ENCODE data around the gene CGB8.
"Not testable (repeated sequence)": the region's sequence is repeated elsewhere in the genome, so short reads cannot be mapped to it uniquely, and the experiment has no call there.

The CGB8 gene

GRCh38 chr19:49084206-49085019 is 35.5 kb upstream of the CGB8 start:
- no peaks in the 10 kb centered on the region for H3K9me3 ChIP-seq (ENCODE audit: control insufficient read depth in 1 of 2, low read length in 2 of 2)
- H3K27me3 ChIP-seq (ENCODE audit: control insufficient read depth in 1 of 2, insufficient read depth in 2 of 2, low read length in 2 of 2): no peaks in the 10 kb centered on the region
- peaks cover 6 to 15% of the 10 kb centered on the region in 2 donors for H3K36me3 ChIP-seq (ENCODE audit: control insufficient read depth in 1 of 2, insufficient read depth in 2 of 2, low read length in 2 of 2)
- peak overlapping the region; percentile 81 to 99 for H3K4me3 ChIP-seq (ENCODE audit: low read depth in 1 of 2, low read length in 2 of 2)
- peak overlapping the region; percentile 82 to 94 for H3K9ac ChIP-seq (ENCODE audit: low read depth in 1 of 2, low read length in 2 of 2)
- peak overlapping the region; percentile 80 for H3K27ac ChIP-seq (ENCODE audit: low read depth, low read length)
- H3K4me1 ChIP-seq (ENCODE audit: control insufficient read depth in 1 of 2, insufficient read depth in 2 of 2, low read length in 2 of 2): peaks cover 9 to 13% of the 10 kb centered on the region in 2 donors

GRCh38 chr19:49081273-49081672 is 32.4 kb upstream of the CGB8 start:
- no peaks in the 10 kb centered on the region for H3K36me3 ChIP-seq (ENCODE audit: control insufficient read depth in 1 of 2, insufficient read depth in 2 of 2, low read length in 2 of 2)
- H3K4me3 ChIP-seq (ENCODE audit: low read depth in 1 of 2, low read length in 2 of 2): no peak overlapping the region
- H3K27me3 ChIP-seq (ENCODE audit: control insufficient read depth in 1 of 2, insufficient read depth in 2 of 2, low read length in 2 of 2): no peaks in the 10 kb centered on the region
- no peak overlapping the region for H3K27ac ChIP-seq (ENCODE audit: low read depth, low read length)
- H3K9ac ChIP-seq (ENCODE audit: low read depth in 1 of 2, low read length in 2 of 2): no peak overlapping the region
- no peaks in the 10 kb centered on the region for H3K9me3 ChIP-seq (ENCODE audit: control insufficient read depth in 1 of 2, low read length in 2 of 2)
- H3K4me1 ChIP-seq (ENCODE audit: control insufficient read depth in 1 of 2, insufficient read depth in 2 of 2, low read length in 2 of 2): peaks cover 3 to 4% of the 10 kb centered on the region in 2 donors

- Histone ChIP-seq H3K36me3 (ENCODE audit: control insufficient read depth in 1 of 2, insufficient read depth in 2 of 2, low read length in 2 of 2) (no peaks in the 10 kb centered on the region), H3K27me3 (ENCODE audit: control insufficient read depth in 1 of 2, insufficient read depth in 2 of 2, low read length in 2 of 2) (no peaks in the 10 kb centered on the region), H3K4me3 (ENCODE audit: low read depth in 1 of 2, low read length in 2 of 2) (no peak overlapping the region), H3K4me1 (ENCODE audit: control insufficient read depth in 1 of 2, insufficient read depth in 2 of 2, low read length in 2 of 2) (no peaks in the 10 kb centered on the region), H3K27ac (ENCODE audit: low read depth, low read length) (no peak overlapping the region), H3K9ac (ENCODE audit: low read depth in 1 of 2, low read length in 2 of 2) (no peak overlapping the region), H3K9me3 (ENCODE audit: control insufficient read depth in 1 of 2, low read length in 2 of 2) (no peaks in the 10 kb centered on the region)
These were observed 31.5 kb upstream of the CGB8 start for GRCh38 chr19:49080392-49080791.

GRCh38 chr19:49074869-49075268 is 26.0 kb upstream of the CGB8 start:
- not testable (repeated sequence) for H3K9me3 ChIP-seq (ENCODE audit: control insufficient read depth in 1 of 2, low read length in 2 of 2); H3K27ac ChIP-seq (ENCODE audit: low read depth, low read length); H3K36me3 ChIP-seq (ENCODE audit: control insufficient read depth in 1 of 2, insufficient read depth in 2 of 2, low read length in 2 of 2); H3K4me3 ChIP-seq (ENCODE audit: low read depth in 1 of 2, low read length in 2 of 2); H3K9ac ChIP-seq (ENCODE audit: low read depth in 1 of 2, low read length in 2 of 2); H3K4me1 ChIP-seq (ENCODE audit: control insufficient read depth in 1 of 2, insufficient read depth in 2 of 2, low read length in 2 of 2)
- peaks cover 25 to 31% of the 10 kb centered on the region in 2 donors for H3K27me3 ChIP-seq (ENCODE audit: control insufficient read depth in 1 of 2, insufficient read depth in 2 of 2, low read length in 2 of 2)

- H3K9me3 ChIP-seq (ENCODE audit: control insufficient read depth in 1 of 2, low read length in 2 of 2): no peaks in the 10 kb centered on the region
- no peak overlapping the region for H3K4me3 ChIP-seq (ENCODE audit: low read depth in 1 of 2, low read length in 2 of 2)
- peaks cover 31 to 36% of the 10 kb centered on the region in 2 donors for H3K27me3 ChIP-seq (ENCODE audit: control insufficient read depth in 1 of 2, insufficient read depth in 2 of 2, low read length in 2 of 2)
- H3K4me1 ChIP-seq (ENCODE audit: control insufficient read depth in 1 of 2, insufficient read depth in 2 of 2, low read length in 2 of 2): no peaks in the 10 kb centered on the region
- H3K36me3 ChIP-seq (ENCODE audit: control insufficient read depth in 1 of 2, insufficient read depth in 2 of 2, low read length in 2 of 2): no peaks in the 10 kb centered on the region
- no peak overlapping the region for H3K9ac ChIP-seq (ENCODE audit: low read depth in 1 of 2, low read length in 2 of 2)
- no peak overlapping the region for H3K27ac ChIP-seq (ENCODE audit: low read depth, low read length)
These were observed 24.8 kb upstream of the CGB8 start for GRCh38 chr19:49073514-49074378.

- Histone ChIP-seq H3K9ac (ENCODE audit: low read depth in 1 of 2, low read length in 2 of 2) (no peak overlapping the region), H3K27me3 (ENCODE audit: control insufficient read depth in 1 of 2, insufficient read depth in 2 of 2, low read length in 2 of 2) (peaks cover 42 to 43% of the 10 kb centered on the region in 2 donors), H3K36me3 (ENCODE audit: control insufficient read depth in 1 of 2, insufficient read depth in 2 of 2, low read length in 2 of 2) (no peaks in the 10 kb centered on the region), H3K4me3 (ENCODE audit: low read depth in 1 of 2, low read length in 2 of 2) (no peak overlapping the region), H3K27ac (ENCODE audit: low read depth, low read length) (no peak overlapping the region), H3K9me3 (ENCODE audit: control insufficient read depth in 1 of 2, low read length in 2 of 2) (no peaks in the 10 kb centered on the region), H3K4me1 (ENCODE audit: control insufficient read depth in 1 of 2, insufficient read depth in 2 of 2, low read length in 2 of 2) (no peaks in the 10 kb centered on the region)
These were observed 23.1 kb upstream of the CGB8 start for GRCh38 chr19:49071860-49072547.

- Histone ChIP-seq H3K9me3 (ENCODE audit: control insufficient read depth in 1 of 2, low read length in 2 of 2) (no peaks in the 10 kb centered on the region), H3K4me1 (ENCODE audit: control insufficient read depth in 1 of 2, insufficient read depth in 2 of 2, low read length in 2 of 2) (no peaks in the 10 kb centered on the region), H3K27ac (ENCODE audit: low read depth, low read length) (no peak overlapping the region), H3K4me3 (ENCODE audit: low read depth in 1 of 2, low read length in 2 of 2) (no peak overlapping the region), H3K36me3 (ENCODE audit: control insufficient read depth in 1 of 2, insufficient read depth in 2 of 2, low read length in 2 of 2) (no peaks in the 10 kb centered on the region), H3K27me3 (ENCODE audit: control insufficient read depth in 1 of 2, insufficient read depth in 2 of 2, low read length in 2 of 2) (peaks cover 53 to 57% of the 10 kb centered on the region in 2 donors), H3K9ac (ENCODE audit: low read depth in 1 of 2, low read length in 2 of 2) (no peak overlapping the region)
These were observed 21.5 kb upstream of the CGB8 start for GRCh38 chr19:49070416-49070815.

- H3K36me3 ChIP-seq (ENCODE audit: control insufficient read depth in 1 of 2, insufficient read depth in 2 of 2, low read length in 2 of 2): no peaks in the 10 kb centered on the region
- no peak overlapping the region for H3K27ac ChIP-seq (ENCODE audit: low read depth, low read length)
- H3K4me3 ChIP-seq (ENCODE audit: low read depth in 1 of 2, low read length in 2 of 2): no peak overlapping the region
- peaks cover 54 to 59% of the 10 kb centered on the region in 2 donors for H3K27me3 ChIP-seq (ENCODE audit: control insufficient read depth in 1 of 2, insufficient read depth in 2 of 2, low read length in 2 of 2)
- no peak overlapping the region for H3K9ac ChIP-seq (ENCODE audit: low read depth in 1 of 2, low read length in 2 of 2)
- no peaks in the 10 kb centered on the region for H3K4me1 ChIP-seq (ENCODE audit: control insufficient read depth in 1 of 2, insufficient read depth in 2 of 2, low read length in 2 of 2)
- H3K9me3 ChIP-seq (ENCODE audit: control insufficient read depth in 1 of 2, low read length in 2 of 2): no peaks in the 10 kb centered on the region
These were observed 20.1 kb upstream of the CGB8 start for GRCh38 chr19:49069026-49069425.

- H3K9ac ChIP-seq (ENCODE audit: low read depth in 1 of 2, low read length in 2 of 2): no peak overlapping the region
- H3K4me1 ChIP-seq (ENCODE audit: control insufficient read depth in 1 of 2, insufficient read depth in 2 of 2, low read length in 2 of 2): no peaks in the 10 kb centered on the region
- H3K4me3 ChIP-seq (ENCODE audit: low read depth in 1 of 2, low read length in 2 of 2): no peak overlapping the region
- H3K9me3 ChIP-seq (ENCODE audit: control insufficient read depth in 1 of 2, low read length in 2 of 2): no peaks in the 10 kb centered on the region
- H3K27me3 ChIP-seq (ENCODE audit: control insufficient read depth in 1 of 2, insufficient read depth in 2 of 2, low read length in 2 of 2): peaks cover 43 to 48% of the 10 kb centered on the region in 2 donors
- no peaks in the 10 kb centered on the region for H3K36me3 ChIP-seq (ENCODE audit: control insufficient read depth in 1 of 2, insufficient read depth in 2 of 2, low read length in 2 of 2)
- H3K27ac ChIP-seq (ENCODE audit: low read depth, low read length): no peak overlapping the region
These were observed 18.6 kb upstream of the CGB8 start for GRCh38 chr19:49067554-49067953.

Data from duodenal mucosa (tissue), 2 donors.